Activated CD4-positive, CD25-positive, alpha-beta regulatory T cell treated with anti-CD3 and anti-CD28 coated beads, Interleukin-2, amount 50 U/mL, for 24 hours (primary cell): ENCODE results near the gene HAL.

Experiments
- ATAC-seq, 2 donors: fragments of 150-1000 bp; cut with Tn5 transposase; one replicate each; pipeline ENCODE4 v1.10.0; 2021; ENCODE audit warnings: mild to moderate bottlenecking in 1 of 2, moderate library complexity in 1 of 2

Gene HAL

DNA sequence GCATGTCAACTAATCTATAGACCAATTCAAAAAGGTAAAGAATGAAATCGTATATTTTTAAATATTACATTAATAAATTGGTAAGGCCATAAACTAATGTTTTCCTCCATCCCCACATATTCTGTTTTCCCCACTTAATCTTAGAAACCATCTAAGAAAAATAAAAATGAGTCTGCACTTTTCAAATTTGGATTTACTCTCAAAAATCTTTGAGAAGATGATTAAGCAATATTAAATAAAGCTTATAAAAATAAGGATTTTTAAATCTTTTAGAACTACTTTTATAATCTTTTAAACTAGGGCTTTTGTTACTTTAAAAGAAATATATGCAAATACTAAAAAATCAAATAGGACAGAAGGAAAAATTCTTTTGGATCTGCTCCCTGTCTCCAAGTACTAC lies 10.6 kb upstream of the HAL start:
- no peak for ATAC-seq

DNA sequence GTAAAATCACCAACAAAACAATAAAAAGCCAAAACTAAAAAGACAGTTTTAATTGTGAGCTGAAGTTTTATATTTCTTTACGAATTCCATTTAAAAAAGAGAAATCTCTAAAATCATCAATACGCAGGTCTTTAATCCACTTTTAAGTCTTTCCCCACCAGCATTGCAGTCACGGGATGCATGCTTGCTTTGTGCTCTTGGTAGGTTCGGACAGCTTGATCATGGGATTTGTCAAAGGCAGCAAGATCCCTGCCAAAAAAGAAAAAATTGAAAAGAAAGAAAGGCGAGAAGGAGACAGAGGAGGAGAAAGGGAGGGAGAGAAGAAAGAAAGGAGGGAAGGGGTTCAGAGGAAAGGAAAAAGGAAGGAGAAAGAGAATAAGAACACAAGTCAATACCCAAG lies 4.7 kb upstream of the HAL start:
- ATAC-seq = no peak

DNA sequence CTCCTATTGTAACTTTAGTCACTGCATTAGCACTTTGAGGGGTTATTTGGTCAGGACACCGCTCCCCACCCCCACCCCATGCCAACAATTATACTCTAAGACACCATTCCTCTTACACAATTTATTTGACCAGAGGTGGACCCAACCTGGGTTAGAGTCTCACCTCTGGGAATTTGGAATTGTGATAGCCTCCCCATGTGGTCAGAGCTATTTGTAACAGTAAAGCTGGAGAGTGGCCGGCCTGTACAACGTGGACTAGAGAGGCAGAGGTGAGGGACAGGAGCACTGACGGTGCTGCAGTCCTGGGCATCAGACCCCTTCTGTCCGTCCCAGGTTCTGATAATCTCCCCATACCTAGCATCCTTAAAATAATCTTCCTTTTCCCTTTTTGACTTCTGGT lies 3.3 kb upstream of the HAL start:
- no peak for ATAC-seq

DNA sequence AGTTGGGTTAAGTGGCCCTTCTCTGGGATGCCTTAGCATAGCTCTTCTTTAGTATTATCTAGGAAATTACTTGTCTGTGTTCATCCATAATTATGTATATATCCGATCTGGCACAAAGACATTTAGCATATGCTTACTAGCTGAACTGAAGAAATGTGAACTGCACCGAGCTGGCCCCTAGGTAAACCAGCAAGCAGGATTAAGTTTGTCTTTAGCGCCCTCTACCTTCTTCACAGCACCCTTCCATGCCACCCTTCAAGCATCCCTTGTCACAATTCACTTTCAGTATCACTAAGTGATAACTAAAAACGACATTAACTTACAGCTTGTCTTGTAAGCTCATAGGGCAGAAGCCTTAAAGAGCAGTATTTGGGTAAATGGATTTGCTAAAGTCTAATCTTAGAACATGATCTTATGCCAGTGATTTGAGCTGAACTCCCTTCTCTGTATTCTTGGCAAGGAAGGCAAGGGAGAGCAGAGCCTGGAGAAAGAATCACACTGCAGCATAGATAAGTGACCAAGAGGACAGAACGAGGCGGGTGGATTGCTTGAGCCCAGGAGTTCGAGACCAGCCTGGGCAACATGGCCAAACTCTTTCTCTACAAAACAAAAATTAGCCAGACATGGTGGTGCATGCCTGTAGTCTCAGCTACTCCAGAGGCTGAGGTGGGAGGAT lies 2.6 kb upstream of the HAL start:
- peak; percentile 83 to 93 for ATAC-seq

DNA sequence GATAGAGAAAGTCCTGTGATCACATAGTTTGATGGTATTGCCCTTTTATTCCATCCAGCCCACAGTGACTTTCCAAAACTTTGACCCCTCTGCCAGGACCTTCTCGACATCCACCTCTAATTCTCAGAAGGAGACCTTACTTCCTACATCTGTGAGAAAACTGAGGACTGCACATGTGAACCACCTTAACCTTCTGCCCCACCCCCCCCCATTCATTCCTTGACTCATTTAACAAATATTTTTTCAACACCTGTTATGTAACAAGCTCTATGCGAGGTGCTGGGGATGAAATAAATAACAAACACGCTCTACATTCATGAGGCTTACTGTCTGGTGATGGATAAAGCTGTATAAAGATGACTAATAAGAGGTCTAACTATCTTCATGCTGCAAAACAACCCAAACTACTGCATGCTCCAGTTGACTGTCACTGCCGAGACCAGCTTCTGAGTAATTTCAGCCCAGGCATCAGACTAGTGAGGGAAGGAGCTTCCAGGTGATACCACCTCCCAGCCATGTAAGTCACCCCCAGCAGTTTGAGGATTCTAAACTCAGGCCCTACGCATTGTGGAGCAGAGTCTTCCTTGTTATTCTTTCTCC lies 1.9 kb upstream of the HAL start:
- peak; percentile 47 to 60 for ATAC-seq

DNA sequence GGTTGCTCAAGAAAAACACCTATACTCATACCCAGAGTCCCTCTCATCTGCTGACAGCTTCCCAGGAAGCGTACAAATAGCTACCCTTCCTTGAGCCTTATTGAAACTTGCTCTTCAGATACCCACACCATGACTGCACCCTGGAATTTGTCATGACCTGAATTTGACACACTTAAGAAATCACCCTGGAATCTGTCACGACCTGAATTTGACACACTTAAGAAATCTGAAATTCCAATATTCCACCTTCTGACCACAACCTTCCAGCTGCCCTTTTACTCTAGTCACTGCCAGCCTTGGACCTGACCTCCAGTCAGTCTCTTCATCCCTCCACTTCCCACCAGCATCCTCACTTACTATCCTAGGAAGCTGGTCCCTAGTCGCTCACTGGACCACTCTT lies 1.1 kb upstream of the HAL start:
- ATAC-seq = no peak

DNA sequence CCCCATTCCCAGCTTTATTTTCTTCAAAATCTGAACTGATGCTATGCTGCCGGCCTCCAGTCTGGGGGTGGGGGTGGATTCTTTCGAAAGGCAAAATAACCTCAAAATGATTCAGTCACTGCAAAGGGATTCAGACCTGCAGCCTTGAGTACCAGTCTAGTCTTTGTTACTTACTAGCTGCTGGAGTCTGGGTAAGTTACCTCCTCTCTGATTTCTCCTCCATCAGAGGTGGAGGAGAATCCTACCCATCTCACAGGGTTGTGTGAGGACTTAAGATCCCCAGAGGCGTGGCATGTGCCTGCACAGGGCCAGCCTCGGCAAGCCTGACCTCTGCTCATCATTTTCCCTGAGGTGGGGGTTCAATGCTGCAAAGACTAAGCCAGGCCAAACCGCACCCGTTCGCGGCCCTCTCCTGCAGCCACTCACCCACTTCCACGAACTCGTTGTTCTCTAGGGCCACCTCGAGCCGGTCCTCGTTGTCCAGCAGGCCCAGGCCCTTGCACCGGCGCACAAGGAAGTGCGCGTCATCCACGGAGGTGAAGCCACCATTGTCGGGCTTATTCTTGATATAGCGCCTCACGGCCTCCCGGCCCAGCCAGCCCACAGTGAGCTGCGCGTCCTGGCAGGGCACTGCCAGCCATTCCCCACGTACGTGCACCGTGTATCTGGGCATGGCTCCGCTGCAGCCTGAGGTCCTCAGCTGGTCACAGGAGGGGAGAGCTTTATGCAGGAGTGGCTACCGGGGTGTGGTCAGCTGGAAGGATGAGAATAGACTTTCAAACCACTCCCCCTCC lies 709 bp downstream of the HAL start:
- no peak for ATAC-seq

DNA sequence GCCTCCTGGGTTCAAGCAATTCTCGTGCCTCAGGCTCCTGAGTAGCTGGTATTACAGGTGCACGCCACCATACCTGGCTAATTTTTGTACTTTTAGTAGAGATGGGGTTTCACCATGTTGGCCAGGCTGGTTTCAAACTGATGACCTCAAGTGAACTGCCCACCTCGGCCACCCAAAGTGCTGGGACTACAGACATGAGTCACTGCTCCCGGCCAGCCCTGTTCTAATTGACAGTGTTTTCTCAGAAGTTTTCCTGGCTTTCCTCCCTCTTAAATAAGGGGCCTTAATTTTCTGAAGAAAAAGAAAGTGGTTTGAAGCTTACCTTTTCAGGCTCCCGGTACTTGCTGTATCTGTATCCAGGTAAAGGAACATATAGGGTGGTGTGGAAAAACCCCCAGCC lies 1.7 kb downstream of the HAL start:
- no peak for ATAC-seq

DNA sequence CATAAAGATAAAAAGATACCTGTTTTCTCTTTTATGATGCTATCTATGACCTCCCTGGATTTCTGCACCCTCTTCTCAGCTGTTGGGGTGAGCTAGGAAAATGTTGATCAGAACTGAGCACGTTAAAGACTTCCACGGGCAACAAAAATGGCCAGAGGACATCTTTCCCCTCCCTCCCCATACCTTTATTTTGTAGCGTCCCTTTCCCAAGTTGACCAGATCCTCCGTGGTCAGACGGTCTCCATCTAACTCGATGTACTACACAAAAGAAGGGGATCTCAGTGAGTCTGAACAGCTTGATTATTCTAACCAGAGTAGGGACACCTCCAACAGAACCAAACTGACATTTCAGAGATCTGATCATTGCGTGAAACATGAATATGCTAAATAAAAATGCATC lies 2.2 kb downstream of the HAL start:
- no peak for ATAC-seq

DNA sequence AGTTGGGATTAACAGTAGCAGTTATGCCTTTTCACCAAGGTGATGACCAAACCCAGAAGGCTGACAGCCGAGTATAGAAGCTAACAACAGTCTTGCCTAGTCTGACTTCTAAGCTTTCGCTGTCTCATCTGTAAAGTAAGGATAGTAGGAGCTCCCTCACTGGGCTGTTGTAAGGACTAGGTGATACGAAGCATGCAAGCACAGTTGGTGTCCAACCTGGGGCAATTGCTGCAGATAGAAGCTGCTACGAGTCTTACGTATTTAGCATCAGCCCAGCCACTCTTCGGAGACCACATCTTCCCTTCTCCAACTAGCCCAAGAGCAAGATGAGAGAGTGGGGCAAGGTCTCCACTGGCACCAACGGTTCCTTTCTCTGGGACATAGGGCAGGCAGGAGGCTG lies 6.0 kb downstream of the HAL start:
- no peak for ATAC-seq

DNA sequence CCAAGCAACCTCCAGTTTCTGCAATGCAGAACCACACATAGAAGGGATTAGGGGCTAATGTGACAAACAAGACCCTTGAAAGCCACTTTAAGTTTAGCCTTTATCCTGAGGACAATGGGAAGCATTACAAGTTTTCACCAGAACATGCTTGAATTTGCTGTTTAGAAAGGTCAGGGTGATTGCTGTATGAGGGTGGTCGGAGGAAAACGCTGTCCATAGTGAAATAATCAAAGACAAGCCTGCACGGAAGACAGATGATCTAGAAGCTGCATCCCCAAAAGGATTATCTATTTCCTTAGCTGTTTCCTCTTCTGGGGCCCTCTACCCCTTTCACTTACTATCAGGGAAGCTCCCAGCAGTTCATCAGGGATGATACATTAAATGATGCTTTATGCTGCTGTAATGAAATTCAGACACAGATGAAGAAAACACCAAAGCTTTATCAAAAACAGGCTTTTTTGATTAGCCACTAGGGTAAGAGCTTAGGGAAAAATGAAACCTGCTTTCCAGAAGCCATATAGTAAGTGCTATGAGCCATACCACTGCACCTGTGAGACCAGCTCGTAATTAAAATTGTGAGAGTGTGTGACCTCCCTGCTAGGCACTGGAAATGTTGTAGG lies 6.5 kb downstream of the HAL start:
- ATAC-seq = no peak

DNA sequence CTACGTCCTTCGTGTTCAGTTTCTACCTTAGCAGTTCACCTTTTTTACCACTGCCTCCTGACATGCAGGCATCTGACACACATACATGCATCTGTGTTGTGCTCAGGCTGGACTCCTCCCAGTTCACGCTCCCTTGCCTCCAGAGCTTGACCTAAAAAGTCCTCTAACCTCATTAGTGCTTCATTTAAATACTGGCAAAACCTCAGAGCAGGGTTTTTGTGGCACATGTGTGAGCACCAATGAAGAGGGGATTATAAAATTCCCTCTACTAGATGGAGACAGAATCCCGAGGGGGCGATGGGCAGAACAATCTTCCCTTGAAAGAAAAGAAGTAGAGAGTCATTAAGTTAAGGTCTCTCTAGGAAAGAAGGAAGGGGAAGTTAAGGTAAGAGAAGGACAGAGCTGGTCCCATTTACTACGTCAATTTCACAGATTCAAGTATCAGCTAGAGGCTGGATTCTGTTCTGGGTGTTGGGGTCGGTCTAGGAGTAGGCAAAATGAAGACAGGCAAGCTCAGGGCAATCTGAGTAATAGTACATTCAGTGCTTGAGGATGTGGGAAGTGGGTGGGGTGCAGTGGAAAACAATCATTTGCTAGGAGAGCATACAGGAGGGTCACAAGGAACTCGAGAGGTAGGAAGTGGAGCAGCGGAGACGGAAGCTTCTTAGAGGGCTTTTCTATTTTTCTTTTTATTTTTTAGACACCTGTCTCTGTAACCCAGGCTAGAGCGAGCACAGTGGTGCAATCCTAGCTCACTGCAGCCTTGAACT lies 7.5 kb downstream of the HAL start:
- ATAC-seq = no peak

DNA sequence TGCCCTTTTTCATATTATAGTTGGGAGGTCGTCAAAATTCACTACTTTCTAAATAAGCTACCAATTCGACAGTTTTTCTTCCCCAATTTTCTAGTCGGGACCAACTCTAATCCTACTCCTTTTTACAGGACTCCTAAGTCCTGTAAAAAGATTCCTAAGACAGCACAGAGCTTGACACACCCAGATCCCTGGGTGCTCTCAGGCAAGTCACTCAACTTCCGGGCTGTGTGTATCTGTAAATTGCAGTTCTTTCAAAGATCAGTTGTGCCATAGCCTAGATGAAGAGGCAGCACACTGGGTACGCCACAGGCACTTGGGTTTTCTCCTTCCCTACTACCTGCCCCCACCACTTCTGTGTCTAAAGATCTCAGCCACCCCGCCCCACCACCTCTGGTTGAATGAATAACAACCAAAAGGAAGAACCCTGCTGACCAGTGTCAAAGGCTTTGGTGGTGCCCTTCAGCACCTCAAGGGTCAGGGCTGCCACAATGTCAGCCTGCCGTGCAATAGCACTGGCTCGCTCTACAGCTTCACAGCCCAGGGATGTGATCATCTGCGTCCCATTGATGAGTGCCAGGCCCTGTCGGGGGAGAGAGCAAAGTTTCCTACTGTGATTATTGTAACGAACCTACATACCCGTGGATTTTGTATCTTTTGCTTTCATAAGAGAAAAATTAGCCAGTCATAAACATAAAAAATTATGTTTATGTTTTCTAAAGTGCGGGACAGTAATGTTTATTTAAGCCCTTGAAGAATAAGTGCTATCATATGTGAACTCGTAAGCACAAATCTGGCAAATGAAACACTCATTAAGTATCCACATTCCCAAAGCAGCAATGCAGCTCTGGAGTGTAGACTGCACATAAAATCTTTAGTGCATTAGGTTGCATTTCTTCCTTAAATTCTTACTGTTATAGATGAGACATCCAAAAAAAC lies 9.2 kb downstream of the HAL start:
- no peak for ATAC-seq

DNA sequence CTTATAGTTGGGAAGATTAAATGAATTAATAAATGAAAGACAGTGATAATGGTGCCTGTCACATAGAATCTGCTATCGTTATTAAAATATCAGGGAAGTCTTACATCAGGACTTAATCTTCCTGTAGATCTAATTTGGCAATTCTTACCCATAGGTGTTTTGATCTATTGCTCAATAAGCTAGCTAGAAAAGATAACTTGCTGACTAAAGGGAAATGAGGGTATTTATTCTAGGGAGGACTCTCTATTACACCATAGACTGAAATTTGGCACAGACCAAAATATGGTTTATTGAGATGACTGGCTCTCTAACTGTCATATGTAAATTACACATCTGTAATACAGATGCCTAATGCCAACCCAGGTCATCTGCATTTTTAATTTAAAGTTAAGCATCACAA lies 11.5 kb downstream of the HAL start:
- no peak for ATAC-seq

DNA sequence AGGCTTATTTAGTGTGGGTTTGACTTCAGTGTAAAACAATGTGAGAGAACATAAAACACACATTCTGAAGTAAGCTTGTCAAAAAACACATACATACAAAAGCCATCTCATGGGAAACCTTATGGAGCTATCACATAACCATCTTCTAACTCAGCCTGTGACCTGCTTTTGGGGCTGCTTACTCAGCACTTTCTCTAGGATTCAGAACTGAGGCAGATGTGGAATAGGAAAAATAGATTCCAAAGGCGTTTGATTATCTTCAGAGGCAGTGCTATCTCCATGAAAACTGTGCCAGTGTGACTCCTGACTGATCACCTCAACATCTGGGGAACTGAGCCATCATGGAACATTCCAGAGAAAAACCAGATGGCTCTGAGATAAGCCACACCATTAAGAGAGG lies 13.5 kb downstream of the HAL start:
- ATAC-seq = no peak

DNA sequence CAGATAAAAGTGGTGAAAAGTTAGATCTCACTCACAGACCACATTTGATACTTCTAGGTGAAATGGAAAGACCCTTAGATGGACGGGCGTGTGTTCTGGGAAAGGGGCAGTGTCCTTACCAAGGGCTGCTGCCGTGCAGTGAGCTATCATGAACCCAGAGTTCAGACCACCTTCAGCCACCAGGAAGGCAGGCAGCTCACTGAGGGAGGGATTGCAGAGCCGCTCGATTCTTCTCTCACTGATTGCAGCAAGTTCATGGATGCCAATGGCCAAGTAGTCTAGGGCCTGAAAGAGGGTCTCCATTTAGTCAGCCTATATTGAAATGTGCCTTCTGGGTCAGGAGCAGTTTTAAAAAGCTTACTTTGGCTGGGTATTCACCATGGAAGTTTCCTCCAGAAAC lies 15.7 kb downstream of the HAL start:
- no peak for ATAC-seq

DNA sequence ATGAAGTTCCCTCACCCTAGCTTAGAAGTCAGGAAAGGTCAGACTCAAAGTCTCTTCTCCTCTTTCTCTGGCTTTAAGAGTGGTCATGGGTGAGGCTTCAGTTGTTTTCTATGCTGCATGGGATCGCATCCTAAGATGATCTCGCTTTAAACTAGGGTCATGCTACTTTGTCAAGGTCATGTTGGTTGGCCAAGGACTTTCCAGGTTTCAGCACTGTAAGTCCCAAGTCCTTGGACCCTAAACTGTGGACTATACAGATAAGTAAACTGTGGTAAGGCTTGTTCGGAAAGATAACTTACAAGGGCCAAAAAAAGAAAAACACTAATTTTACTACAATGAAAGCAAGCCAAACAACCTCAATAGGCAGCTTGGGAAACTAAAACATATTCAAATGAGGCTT lies 17.4 kb downstream of the HAL start:
- no peak for ATAC-seq

DNA sequence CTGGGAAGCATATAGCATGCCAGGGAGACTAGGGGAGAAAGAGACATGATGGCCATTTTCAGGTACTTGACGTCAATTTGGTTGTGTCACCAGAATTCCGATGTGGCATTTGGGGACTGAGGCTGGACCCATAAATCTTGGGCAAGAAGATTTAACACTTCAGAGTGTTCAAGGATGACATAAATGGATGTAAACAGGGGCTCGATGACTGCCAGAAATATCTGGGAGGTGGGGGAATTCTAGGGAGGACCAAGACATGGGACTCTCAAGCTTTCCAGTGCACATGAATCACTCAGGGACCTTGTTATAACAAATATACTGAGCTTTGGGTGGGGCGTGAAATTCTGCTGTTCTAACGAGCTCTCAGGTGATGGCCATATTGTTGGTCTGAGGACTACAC lies 17.8 kb downstream of the HAL start:
- no peak for ATAC-seq

DNA sequence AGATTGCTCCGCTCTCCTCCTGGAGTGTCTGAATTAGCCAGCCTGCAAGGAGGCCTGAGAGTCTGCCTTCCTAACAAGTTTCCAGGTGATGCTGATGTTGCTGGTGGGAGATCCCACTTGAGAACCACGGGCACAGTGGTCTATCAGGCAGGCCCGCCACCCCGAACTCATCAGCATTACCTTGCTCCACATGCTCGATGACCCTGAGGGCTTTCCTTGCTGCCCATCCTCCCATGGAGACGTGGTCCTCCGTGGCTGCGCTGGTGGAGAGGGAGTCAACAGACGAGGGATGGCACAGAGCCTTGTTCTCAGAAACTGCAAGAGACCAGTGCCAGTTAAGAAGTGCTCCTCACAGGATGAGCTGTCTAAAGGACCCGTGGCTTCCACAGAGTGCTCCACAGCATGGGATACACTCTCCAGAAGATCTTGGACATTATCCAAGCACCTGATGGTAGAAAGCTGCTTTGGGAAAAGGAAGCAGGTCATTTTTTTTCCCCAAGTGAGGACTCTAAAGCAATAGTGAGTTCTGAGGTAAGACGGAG lies 18.3 kb downstream of the HAL start:
- no peak for ATAC-seq

DNA sequence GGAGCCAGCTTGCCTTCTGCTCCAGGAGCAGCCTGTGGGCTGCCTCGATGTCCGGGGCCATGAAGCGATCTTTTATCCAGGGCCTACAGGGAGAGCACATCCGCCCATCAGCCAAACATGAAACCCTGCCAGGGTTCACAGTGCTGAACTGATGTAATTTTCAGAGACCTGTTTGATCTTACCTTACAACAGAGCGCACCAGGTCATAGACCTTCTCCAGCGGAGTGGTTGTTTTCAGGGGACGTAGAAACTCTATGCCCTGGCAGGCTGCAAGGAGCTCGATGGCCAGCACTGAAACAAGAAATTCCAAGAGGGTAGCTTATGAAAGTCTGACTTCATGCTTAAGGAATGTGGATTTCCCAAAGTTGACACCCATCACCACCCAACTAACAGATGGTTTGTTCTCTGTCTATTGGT lies 19.7 kb downstream of the HAL start:
- ATAC-seq = no peak

DNA sequence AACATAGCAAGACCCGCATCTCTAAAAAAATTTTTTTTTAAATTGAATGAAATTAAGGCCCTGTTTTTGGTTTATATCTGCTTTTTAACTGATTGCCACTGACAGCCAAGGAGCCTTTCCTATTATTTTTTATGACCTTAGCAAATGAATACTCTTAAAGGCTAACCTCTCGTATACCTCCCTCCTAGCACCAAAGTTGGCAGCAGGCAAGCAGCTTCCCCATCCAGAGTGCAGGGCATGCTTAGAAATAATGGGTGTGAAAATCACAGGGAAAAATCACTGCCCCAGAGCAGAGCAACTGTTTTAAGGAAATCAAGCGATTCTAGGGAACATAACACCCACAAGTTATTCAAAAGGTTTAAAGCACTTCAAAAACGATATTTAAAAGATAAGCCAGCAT lies 20.7 kb downstream of the HAL start:
- ATAC-seq = no peak

DNA sequence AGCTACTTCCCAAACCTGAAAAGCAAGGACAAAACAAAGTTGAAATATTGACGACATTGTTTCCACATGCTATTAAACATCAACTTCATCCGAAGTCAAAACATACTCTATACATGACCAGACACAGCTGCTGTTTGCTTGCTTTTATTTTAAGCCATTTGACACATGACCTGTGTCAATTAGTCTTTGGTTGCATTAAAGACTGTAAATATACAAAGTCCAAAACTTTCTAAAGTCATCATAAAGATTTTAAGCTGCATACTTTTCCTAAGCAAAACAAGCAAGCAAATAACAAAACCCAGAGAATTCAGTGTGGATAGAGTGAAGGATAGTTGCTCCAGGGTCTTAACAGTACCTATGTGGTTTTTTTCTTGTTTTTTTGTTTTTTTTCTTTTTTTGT lies 21.8 kb downstream of the HAL start:
- no peak for ATAC-seq
